GM06990 (cell line): ENCODE results near the gene SCAPER.

ENCODE experiments used
- DNase-seq: peaks from one replicate; pipeline ENCODE4 v3.0.0-alpha.2; 2011; ENCODE audit not compliant: insufficient read length; ENCODE audit errors: extremely low read depth
- H3K27me3 ChIP-seq: replicated peaks from 2 replicates; pipeline ENCODE4 v1.6.0; 2011; ENCODE audit warnings: low read length; ENCODE audit not compliant: control insufficient read depth, insufficient read depth
- H3K36me3 ChIP-seq: 2 replicates; pipeline ENCODE4 v1.5.1; 2011; ENCODE audit warnings: low read length; ENCODE audit not compliant: control insufficient read depth, insufficient read depth
- H3K4me3 ChIP-seq: replicated peaks from 2 replicates; pipeline ENCODE4 v1.5.1; 2011; ENCODE audit warnings: low read depth, mild to moderate bottlenecking, control low read depth, low read length
- TF ChIP-seq, protein P1 (sequence below): IDR thresholded peaks from 2 replicates; pipeline ENCODE4 v1.5.1; 2011; ENCODE audit warnings: low read length, control low read depth, mild to moderate bottlenecking, inconsistent platforms; ENCODE audit not compliant: insufficient read depth, poor library complexity, severe bottlenecking

SCAPER gene

DNA sequence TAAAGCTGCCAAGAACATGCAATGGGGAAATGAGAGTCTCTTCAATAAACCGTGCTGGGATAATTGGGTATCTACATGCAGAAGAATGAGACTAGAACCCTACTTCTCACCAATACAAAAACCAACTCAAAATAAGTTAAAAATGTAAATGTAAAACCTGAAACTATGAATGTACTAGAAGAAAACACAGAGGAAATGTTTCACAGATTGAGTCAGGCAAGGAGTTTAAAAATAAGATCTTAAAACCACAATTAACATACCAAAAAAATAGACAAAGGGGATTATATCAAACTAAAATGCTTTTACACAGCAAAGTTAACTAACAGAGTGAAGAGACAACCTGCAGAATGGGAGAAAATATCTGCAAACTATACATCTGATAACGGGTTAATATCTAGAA, 478.2 kb downstream of the SCAPER start:
- TF ChIP-seq, protein P1, sequence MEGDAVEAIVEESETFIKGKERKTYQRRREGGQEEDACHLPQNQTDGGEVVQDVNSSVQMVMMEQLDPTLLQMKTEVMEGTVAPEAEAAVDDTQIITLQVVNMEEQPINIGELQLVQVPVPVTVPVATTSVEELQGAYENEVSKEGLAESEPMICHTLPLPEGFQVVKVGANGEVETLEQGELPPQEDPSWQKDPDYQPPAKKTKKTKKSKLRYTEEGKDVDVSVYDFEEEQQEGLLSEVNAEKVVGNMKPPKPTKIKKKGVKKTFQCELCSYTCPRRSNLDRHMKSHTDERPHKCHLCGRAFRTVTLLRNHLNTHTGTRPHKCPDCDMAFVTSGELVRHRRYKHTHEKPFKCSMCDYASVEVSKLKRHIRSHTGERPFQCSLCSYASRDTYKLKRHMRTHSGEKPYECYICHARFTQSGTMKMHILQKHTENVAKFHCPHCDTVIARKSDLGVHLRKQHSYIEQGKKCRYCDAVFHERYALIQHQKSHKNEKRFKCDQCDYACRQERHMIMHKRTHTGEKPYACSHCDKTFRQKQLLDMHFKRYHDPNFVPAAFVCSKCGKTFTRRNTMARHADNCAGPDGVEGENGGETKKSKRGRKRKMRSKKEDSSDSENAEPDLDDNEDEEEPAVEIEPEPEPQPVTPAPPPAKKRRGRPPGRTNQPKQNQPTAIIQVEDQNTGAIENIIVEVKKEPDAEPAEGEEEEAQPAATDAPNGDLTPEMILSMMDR: no peak
- no peak for DNase-seq
- H3K4me3 ChIP-seq: no peak overlapping the region

DNA sequence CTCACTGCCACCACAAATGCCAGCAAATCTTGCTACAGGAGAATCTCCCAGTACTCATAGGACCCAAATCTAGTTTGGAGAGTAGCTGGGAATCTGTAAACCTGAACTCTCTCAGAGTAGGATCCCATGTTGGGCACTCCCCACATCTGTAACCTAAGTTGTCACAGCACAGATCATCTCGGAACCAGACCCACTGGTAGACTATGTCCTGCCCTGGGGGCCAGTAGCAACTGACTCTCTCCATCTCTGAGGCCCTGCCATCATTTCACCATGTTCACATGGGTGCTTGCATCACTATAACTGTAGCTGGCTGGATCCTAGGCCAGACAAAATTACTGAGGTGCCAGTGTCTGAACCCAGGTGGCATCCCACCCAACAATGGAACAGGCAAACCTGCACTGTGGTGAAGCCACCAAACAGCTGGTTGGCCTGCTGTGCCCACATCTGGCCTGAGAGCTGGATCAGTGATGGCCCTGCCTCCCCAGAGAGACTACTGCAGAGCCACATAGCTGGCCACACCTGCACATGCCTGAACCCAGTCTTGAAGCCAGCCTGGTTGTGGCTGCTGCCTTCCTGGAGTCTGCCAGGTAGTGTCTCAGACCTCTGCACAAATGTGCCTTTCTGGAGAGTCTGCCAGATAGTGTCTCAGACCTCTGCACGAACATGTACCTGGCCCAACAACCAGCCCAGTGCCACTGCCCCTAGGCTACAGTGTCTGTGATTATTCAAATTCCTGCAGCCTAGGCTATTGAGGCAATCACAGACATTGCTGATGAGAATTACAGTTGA, 486.6 kb downstream of the SCAPER start:
- no peaks in the 10 kb centered on the region for H3K27me3 ChIP-seq
- TF ChIP-seq, protein P1: no peak
- no peak for DNase-seq
- no peaks in the 10 kb centered on the region for H3K36me3 ChIP-seq
- H3K4me3 ChIP-seq: no peak overlapping the region

More for the DNA sequence above, 478.2 kb downstream of the SCAPER start:
- H3K27me3 ChIP-seq: no peaks in the 10 kb centered on the region
- H3K36me3 ChIP-seq: no peaks in the 10 kb centered on the region

DNA sequence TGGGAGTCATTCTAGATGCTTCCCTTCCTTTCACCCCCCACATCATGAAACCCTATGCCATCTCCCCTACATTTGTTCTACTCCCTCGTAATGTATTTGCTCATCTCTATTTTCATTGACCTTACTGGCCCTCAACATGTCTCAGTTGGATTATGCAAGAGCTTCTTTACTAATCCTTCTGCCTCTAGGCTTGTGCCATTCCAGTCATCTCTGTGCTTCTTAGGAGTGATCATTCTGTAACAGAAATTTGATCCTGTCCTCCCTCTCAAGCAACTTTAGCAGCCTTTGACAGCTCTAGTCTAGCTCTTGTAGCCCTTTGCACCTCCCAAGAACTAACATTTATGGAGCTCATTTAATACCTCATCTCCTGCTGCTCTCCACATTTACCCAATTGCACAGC, 503.9 kb downstream of the SCAPER start:
- no peaks in the 10 kb centered on the region for H3K36me3 ChIP-seq
- no peak overlapping the region for H3K4me3 ChIP-seq
- no peak for DNase-seq
- H3K27me3 ChIP-seq: no peaks in the 10 kb centered on the region
- TF ChIP-seq, protein P1: no peak

DNA sequence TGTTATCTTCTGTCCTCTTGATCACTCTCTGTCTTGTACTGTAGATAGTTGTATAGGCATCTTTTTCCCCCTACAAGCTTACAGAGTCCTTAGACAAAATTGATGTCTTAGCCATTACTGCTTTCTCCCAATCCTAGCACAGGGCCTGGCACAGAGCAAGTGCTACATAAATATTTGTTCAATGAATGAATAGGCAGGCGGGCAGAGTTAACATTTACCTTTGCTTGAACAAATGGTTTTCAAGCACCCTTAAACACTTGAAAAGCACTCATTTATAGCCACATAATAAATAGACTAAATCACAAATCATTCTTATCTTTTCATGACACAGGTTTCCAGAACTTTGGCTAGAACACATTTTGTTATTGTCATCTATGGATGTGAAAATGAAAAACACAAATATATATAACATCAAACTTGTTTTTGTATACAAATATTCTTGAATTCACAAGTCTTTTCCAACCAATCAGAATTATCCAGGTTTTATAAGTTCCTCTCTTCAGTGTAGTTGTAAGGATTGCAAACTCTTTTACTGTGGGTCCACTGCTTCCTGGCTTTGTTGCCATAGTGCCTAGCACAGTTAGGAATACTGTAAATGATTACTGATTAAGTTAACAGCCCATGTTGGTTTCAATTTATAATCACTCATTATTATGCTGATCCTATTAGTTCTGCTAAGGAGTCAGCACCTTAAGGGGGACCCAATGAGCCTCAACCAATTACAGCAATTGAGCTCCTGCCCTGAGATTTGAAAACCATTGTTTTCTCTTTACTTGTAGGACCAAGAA, 506.6 kb downstream of the SCAPER start:
- no peak for DNase-seq
- Histone ChIP-seq H3K36me3 (no peaks in the 10 kb centered on the region), H3K4me3 (no peak overlapping the region), H3K27me3 (no peaks in the 10 kb centered on the region)
- TF ChIP-seq, protein P1: no peak

DNA sequence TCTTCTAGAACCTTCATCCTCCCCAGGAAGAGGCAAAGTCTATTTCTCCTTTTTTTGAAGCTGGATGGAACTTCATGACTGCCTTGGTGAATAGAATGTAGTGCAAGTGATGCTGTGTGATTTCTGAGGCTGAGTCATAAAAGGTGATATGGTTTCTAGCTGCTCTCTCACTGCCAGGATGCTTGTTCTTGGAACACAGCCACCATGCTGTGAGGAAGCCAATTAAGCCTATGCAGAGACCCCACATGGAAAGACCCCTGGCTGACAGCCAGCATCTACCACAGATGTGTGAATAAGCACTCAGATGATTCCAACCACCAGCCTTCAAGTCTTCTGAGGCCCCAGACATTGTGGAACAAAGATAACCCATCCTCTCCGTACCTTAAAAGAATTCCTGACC, 511.5 kb downstream of the SCAPER start:
- H3K27me3 ChIP-seq: no peaks in the 10 kb centered on the region
- TF ChIP-seq, protein P1: no peak
- H3K4me3 ChIP-seq: no peak overlapping the region
- no peak for DNase-seq
- no peaks in the 10 kb centered on the region; the same call in 1 of the 2 replicates for H3K36me3 ChIP-seq
